Keratinocyte (primary cell): ENCODE results near the gene SERF1A. TPM values are rescaled to one million over a fixed set of nuclear protein-coding genes. Genes with fewer than 3 reads are reported as not detected.
"Not testable (repeated sequence)": the region's sequence is repeated elsewhere in the genome, so short reads cannot be mapped to it uniquely, and the experiment has no call there.

Experiments
- DNase-seq: peaks from one replicate; pipeline ENCODE4 v3.0.0-alpha.2; 2011; ENCODE audit warnings: low read depth, missing footprints, low spot score
- FAIRE-seq: peaks from 2 replicates; lab custom pipeline; 2011; peaks lifted over from hg19 to GRCh38; lab: Jason Lieb, UNC
- H2AFZ ChIP-seq: 2 replicates; pipeline ENCODE4 v1.6.0; 2012; ENCODE audit warnings: low read length, control low read depth, inconsistent platforms; ENCODE audit not compliant: control insufficient read depth
- H3K27ac ChIP-seq: 2 replicates; pipeline ENCODE4 v1.5.1; 2011; ENCODE audit warnings: low read length; ENCODE audit not compliant: control insufficient read depth, insufficient read depth
- H3K27me3 ChIP-seq: 3 replicates; pipeline ENCODE4 v1.6.0; 2011; ENCODE audit warnings: low read length; ENCODE audit not compliant: control insufficient read depth, insufficient read depth; ENCODE audit errors: extremely low read depth
- H3K36me3 ChIP-seq, 2 experiments: 2 replicates in 1 of 2; 3 replicates in 1 of 2; pipeline ENCODE4 v1.5.1; 2011; ENCODE audit warnings: low read length in 2 of 2, mild to moderate bottlenecking in 1 of 2; ENCODE audit not compliant: control insufficient read depth in 2 of 2, insufficient read depth in 2 of 2; ENCODE audit errors: extremely low read depth in 1 of 2
- H3K4me1 ChIP-seq: 3 replicates; pipeline ENCODE4 v1.5.1; 2011; ENCODE audit warnings: low read length; ENCODE audit not compliant: control insufficient read depth, insufficient read depth; ENCODE audit errors: extremely low read depth
- H3K4me2 ChIP-seq: 3 replicates; pipeline ENCODE4 v1.6.0; 2011; ENCODE audit warnings: low read depth, low read length; ENCODE audit not compliant: control insufficient read depth, insufficient read depth; ENCODE audit errors: extremely low read depth
- H3K4me3 ChIP-seq, 3 experiments: fragments of 200-600 bp in 1 of 3; sonication (generic) in 1 of 3; 2 replicates in 2 of 3; 3 replicates in 1 of 3; pipeline ENCODE4 v1.5.1; 2011 to 2016; ENCODE audit warnings: low read length in 3 of 3, mild to moderate bottlenecking in 3 of 3, control low read depth in 2 of 3, inconsistent platforms in 1 of 3, low read depth in 1 of 3, mixed read lengths in 1 of 3, mixed run types in 1 of 3, moderate library complexity in 1 of 3; ENCODE audit not compliant: control insufficient read depth in 2 of 3, insufficient read depth in 2 of 3; ENCODE audit errors: extremely low read depth in 1 of 3
- H3K79me2 ChIP-seq: 2 replicates; pipeline ENCODE4 v1.6.0; 2012; ENCODE audit warnings: low read length; ENCODE audit not compliant: control insufficient read depth, insufficient read depth
- H3K9ac ChIP-seq: 3 replicates; pipeline ENCODE4 v1.6.0; 2011; ENCODE audit warnings: low read length; ENCODE audit not compliant: control insufficient read depth, insufficient read depth; ENCODE audit errors: extremely low read depth
- H3K9me1 ChIP-seq: 3 replicates; pipeline ENCODE4 v1.6.0; 2011; ENCODE audit warnings: low read length; ENCODE audit not compliant: control insufficient read depth, insufficient read depth; ENCODE audit errors: extremely low read depth
- H3K9me3 ChIP-seq: 2 replicates; pipeline ENCODE4 v1.5.1; 2012; ENCODE audit warnings: low read depth, low read length; ENCODE audit not compliant: control insufficient read depth
- H4K20me1 ChIP-seq: 3 replicates; pipeline ENCODE4 v1.6.0; 2011; ENCODE audit warnings: low read length; ENCODE audit not compliant: control insufficient read depth, insufficient read depth; ENCODE audit errors: extremely low read depth
- dilution Hi-C: fragments of 300-500 bp; cut with MboI; formaldehyde crosslinking; loops from one replicate; pipeline ENCODE4 v1.7.0; 2020; ENCODE audit warnings: low sequenced_read_pairs; ENCODE audit not compliant: extremely low pct_ligation_motif_present
- polyA plus RNA-seq, 5 experiments: library from polyadenylated mRNA; depleted of rRNA in 3 of 5; stranded (reverse) in 3 of 5; stranded (forward) in 1 of 5; unstranded in 1 of 5; fragments of >200 nt; gene quantifications; 1 replicate in 1 of 5; 2 replicates in 3 of 5; 3 replicates in 1 of 5; pipeline versions ENCODE4 v1.2.1 to v1.2.3, GENCODE V29; 2011 to 2012; ENCODE audit warnings: missing spikeins in 2 of 5, low read depth in 1 of 5, low replicate concordance in 1 of 5

The SERF1A gene
- polyA plus RNA-seq, 1 donor (not counting 4 experiments of a cell fraction or from before 2014, with no cell fraction given): 5.5 TPM

- H3K4me1 ChIP-seq, H3K4me2 ChIP-seq, H3K79me2 ChIP-seq, H2AFZ ChIP-seq, H4K20me1 ChIP-seq, dilution Hi-C loops, H3K27ac ChIP-seq, H3K9ac ChIP-seq, H3K9me1 ChIP-seq, H3K27me3 ChIP-seq, H3K9me3 ChIP-seq, H3K4me3 ChIP-seq, DNase-seq, H3K36me3 ChIP-seq, FAIRE-seq: not testable (repeated sequence)
These were observed 6.2 kb downstream of the SERF1A start for GRCh38 chr5:70906624-70907023.

GRCh38 chr5:70916829-70917228, 16.4 kb downstream of the SERF1A start:
- H3K27me3 ChIP-seq, H3K4me3 ChIP-seq, H4K20me1 ChIP-seq, H3K9me1 ChIP-seq, dilution Hi-C loops, H3K79me2 ChIP-seq, H3K4me1 ChIP-seq, H3K27ac ChIP-seq, DNase-seq, H3K36me3 ChIP-seq, H3K4me2 ChIP-seq, H3K9me3 ChIP-seq, FAIRE-seq, H2AFZ ChIP-seq, H3K9ac ChIP-seq: not testable (repeated sequence)

- FAIRE-seq, H3K4me3 ChIP-seq, dilution Hi-C loops, H3K27ac ChIP-seq, H4K20me1 ChIP-seq, H2AFZ ChIP-seq, H3K9me1 ChIP-seq, H3K9ac ChIP-seq, H3K79me2 ChIP-seq, H3K4me2 ChIP-seq, H3K9me3 ChIP-seq, H3K36me3 ChIP-seq, DNase-seq, H3K27me3 ChIP-seq, H3K4me1 ChIP-seq: not testable (repeated sequence)
These were observed 24.7 kb downstream of the SERF1A start for GRCh38 chr5:70925211-70925562.

GRCh38 chr5:70931709-70932368, 31.4 kb downstream of the SERF1A start:
- FAIRE-seq, DNase-seq, H2AFZ ChIP-seq, H3K4me1 ChIP-seq, H3K9me1 ChIP-seq, H3K4me3 ChIP-seq, H3K9ac ChIP-seq, H3K27me3 ChIP-seq, dilution Hi-C loops, H3K4me2 ChIP-seq, H3K9me3 ChIP-seq, H4K20me1 ChIP-seq, H3K79me2 ChIP-seq, H3K27ac ChIP-seq, H3K36me3 ChIP-seq: not testable (repeated sequence)

- dilution Hi-C loops, H4K20me1 ChIP-seq, H3K4me2 ChIP-seq, H3K9ac ChIP-seq, H2AFZ ChIP-seq, H3K9me1 ChIP-seq, H3K27me3 ChIP-seq, H3K27ac ChIP-seq, FAIRE-seq, H3K4me3 ChIP-seq, DNase-seq, H3K36me3 ChIP-seq, H3K79me2 ChIP-seq, H3K9me3 ChIP-seq, H3K4me1 ChIP-seq: not testable (repeated sequence)
These were observed 32.1 kb downstream of the SERF1A start for GRCh38 chr5:70932560-70932959.
